ENCODE data around the gene DCC. TPM values are rescaled to one million over a fixed set of nuclear protein-coding genes. Genes with fewer than 3 reads are reported as not detected.
"Not testable (repeated sequence)": the region's sequence is repeated elsewhere in the genome, so short reads cannot be mapped to it uniquely, and the experiment has no call there.

The DCC gene
- polyA plus RNA-seq, 6 donors from 2014 or later: not detected

DNA sequence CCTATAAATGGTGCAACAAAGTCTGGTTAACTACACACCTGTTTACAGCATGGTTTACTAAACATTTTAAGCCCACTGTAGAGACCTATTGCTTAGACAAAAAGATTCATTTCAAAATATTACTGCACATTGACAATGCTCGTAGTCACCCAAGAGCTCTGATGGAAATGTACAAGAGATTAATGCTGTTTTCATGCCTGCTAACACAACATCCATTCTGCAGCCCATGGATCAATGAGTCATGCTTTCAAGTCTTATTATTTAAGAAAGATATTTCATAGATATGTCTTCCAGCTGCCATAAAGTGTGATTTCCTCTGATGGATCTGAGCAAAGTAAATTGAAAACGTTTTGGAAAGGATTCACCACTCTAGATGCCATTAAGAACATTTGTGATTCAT, 1103.3 kb downstream of the DCC start:
- DNase-seq: no peak
- no peaks in the 10 kb centered on the region for H3K36me3 Mint-ChIP-seq
- peaks cover 0 to 7% (median 0%) of the 10 kb centered on the region in 7 donors for H3K9me3 Mint-ChIP-seq
- no peaks in the 10 kb centered on the region for H3K4me1 Mint-ChIP-seq
- no peak for ATAC-seq (ENCODE audit: low read depth in 2 of 2)
- H3K4me3 Mint-ChIP-seq: no peak overlapping the region
- H3K27me3 Mint-ChIP-seq: no peaks in the 10 kb centered on the region
- no peak overlapping the region for H3K27ac Mint-ChIP-seq

DNA sequence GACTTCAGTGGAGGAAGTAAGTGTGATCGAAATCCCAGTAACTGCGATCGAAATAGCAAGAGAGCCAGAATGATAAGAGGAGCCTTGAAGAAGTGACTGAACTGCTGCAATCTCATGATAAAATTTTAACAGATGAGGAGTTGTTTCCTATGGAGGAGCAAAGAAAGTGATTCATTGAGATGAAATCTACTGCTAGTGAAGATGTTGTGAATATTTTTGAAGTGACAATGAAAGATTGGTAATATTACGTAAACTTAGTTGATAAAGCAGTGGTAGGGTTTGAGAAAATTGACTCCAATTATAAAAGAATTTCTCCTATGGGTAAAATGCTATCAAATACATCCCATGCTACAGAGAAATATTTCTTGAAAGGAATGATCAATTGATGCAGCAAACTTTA, 1103.8 kb downstream of the DCC start:
- no peaks in the 10 kb centered on the region for H3K36me3 Mint-ChIP-seq
- no peaks in the 10 kb centered on the region for H3K4me1 Mint-ChIP-seq
- no peak overlapping the region for H3K4me3 Mint-ChIP-seq
- peaks cover 0 to 7% (median 0%) of the 10 kb centered on the region in 7 donors for H3K9me3 Mint-ChIP-seq
- H3K27me3 Mint-ChIP-seq: no peaks in the 10 kb centered on the region
- no peak for DNase-seq
- no peak overlapping the region for H3K27ac Mint-ChIP-seq
- ATAC-seq (ENCODE audit: low read depth in 2 of 2): no peak

DNA sequence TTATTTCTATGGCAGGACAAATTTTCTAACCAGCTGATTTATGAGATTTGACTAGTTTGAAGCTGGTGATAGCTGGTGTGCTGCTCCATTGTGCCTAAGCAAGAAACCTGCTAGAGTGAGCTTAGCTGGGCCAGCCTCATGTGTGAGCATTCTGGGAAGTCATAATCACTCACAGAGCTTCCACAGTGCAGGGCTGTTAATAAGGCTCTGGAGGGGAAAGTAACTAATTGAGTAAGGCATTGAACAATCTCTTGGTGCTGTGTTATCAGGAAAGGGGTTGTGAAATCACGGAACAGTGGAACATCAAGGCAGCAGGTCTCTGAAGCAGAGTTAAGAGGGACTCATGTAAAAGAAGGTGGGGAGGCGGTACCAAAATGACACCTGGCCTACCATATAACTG, 1111.9 kb downstream of the DCC start:
- Mint-ChIP-seq H3K27me3 (no peaks in the 10 kb centered on the region), H3K36me3 (no peaks in the 10 kb centered on the region), H3K4me3 (no peak overlapping the region), H3K4me1 (no peaks in the 10 kb centered on the region), H3K9me3 (no peaks in the 10 kb centered on the region), H3K27ac (no peak overlapping the region)
- ATAC-seq (ENCODE audit: low read depth in 2 of 2): no peak
- no peak for DNase-seq

DNA sequence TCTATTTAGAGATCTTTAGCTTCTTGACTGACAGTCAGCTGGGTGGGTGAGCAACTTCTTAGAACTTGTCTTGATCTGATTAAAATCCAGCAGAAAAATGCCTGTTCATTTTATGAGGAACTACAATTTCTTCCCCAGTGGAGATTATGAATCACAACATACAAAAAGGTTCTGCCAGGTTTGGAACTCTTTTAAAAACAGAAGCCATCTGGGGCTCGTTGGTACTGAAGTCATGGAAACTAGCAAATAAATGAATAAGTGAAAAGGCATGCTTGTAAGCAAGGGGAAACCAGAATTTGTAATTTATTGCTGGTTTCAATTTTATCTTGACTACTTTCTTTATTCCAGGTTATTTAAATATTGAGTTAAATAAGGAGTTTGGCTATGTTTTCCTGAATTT, 1117.1 kb downstream of the DCC start:
- no peak overlapping the region for H3K27ac Mint-ChIP-seq
- no peaks in the 10 kb centered on the region for H3K36me3 Mint-ChIP-seq
- DNase-seq: no peak
- H3K27me3 Mint-ChIP-seq: no peaks in the 10 kb centered on the region
- H3K4me3 Mint-ChIP-seq: no peak overlapping the region
- no peaks in the 10 kb centered on the region for H3K4me1 Mint-ChIP-seq
- no peak for ATAC-seq (ENCODE audit: low read depth in 2 of 2)
- peaks cover 0 to 4% (median 0%) of the 10 kb centered on the region in 7 donors for H3K9me3 Mint-ChIP-seq

DNA sequence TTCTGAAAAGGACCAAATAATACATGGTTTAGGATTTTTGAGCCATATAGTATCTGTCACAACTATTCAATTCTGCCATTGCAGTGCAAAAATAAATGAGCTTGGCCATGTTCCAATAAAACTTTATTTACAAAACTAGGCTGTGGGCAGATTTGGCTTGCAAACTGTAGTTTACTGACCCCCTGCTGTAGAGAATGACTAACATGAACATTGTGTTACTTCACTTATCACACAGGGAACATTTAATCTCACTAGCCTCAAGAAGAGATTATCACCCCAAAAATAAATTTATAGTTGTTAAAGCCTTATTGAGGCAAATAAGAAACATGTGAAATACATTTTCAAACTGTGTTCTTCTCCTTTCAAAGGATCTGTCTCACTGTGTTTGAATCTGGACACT, 1118.3 kb downstream of the DCC start:
- no peak for ATAC-seq (ENCODE audit: low read depth in 2 of 2)
- peaks cover 0 to 9% (median 4%) of the 10 kb centered on the region in 7 donors for H3K9me3 Mint-ChIP-seq
- no peaks in the 10 kb centered on the region for H3K27me3 Mint-ChIP-seq
- DNase-seq: no peak
- no peak overlapping the region for H3K4me3 Mint-ChIP-seq
- peaks cover 0 to 5% of the 10 kb centered on the region in 2 donors for H3K36me3 Mint-ChIP-seq
- H3K27ac Mint-ChIP-seq: no peak overlapping the region
- no peaks in the 10 kb centered on the region for H3K4me1 Mint-ChIP-seq

DNA sequence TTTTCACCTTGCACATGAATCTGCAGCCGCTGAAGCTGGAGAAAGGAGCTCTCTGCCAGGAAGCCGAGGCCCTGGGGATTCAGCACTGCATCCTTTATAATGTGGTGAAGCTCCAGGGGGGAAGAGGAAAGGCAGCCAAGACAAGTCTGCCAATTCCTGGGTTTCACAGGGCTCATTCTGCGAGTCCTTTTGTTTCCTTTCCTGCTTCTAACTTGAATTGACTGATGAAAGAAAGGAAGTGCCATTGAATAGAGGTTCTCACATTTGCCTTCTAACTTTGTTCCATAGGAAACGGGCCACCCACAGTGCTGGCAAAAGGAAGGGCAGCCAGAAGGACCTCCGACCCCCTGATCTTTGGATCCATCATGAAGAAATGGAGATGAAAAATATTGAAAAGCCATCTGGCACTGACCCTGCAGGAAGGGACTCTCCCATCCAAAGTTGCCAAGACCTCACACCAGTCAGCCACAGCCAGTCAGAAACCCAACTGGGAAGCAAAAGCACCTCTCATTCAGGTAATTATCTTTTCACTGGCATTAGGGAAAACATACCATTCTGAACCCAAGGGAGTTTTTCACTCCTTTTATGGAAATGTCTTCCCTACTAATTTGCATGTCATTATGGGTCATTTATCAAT, 1119.1 kb downstream of the DCC start:
- no peak overlapping the region for H3K27ac Mint-ChIP-seq
- no peak for ATAC-seq (ENCODE audit: low read depth in 2 of 2)
- H3K9me3 Mint-ChIP-seq: peaks cover 0 to 9% (median 4%) of the 10 kb centered on the region in 7 donors
- H3K27me3 Mint-ChIP-seq: no peaks in the 10 kb centered on the region
- H3K36me3 Mint-ChIP-seq: peaks cover 0 to 5% of the 10 kb centered on the region in 2 donors
- DNase-seq: no peak
- no peak overlapping the region for H3K4me3 Mint-ChIP-seq
- H3K4me1 Mint-ChIP-seq: no peaks in the 10 kb centered on the region

DNA sequence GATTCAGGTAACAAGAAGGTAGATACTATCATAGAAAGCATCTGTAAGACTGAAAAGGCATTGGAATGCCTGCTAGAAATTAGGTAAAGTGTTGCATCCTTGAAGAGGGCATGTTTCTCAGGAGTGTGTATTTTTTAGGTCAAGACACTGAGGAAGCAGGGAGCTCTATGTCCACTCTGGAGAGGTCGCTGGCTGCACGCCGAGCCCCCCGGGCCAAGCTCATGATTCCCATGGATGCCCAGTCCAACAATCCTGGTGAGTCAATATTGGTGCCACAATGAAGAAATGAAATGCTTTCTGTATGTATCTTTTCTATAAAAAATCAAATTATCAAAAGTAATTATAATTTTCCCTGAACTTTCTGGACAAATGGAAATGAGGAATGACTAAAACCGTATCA, 1127.8 kb downstream of the DCC start:
- DNase-seq (no peak), ATAC-seq (ENCODE audit: low read depth in 2 of 2) (no peak)
- Mint-ChIP-seq H3K4me3 (no peak overlapping the region), H3K36me3 (peaks cover 0 to 3% of the 10 kb centered on the region in 2 donors), H3K27me3 (no peaks in the 10 kb centered on the region), H3K4me1 (no peaks in the 10 kb centered on the region), H3K9me3 (peaks cover 5 to 25% (median 8%) of the 10 kb centered on the region in 7 donors), H3K27ac (no peak overlapping the region)

DNA sequence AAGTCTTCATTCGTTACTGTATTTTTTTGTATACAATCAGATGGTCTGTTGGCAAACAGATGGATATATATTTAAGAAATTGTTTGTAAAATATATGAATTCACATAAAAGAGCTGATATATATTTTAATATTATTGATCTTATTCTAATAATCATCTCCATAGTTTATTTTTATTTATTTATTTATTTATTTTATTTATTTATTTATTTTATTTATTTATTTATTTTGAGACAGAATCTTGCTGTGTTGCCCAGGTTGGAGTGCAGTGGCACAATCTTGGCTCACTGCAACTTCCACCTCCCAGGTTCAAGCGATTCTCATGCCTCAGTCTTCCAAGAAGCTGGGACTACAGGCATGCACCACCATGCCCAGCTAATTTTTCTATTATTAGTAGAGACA, 1128.2 kb downstream of the DCC start:
- not testable (repeated sequence) for ATAC-seq (ENCODE audit: low read depth in 2 of 2); H3K36me3 Mint-ChIP-seq; H3K4me3 Mint-ChIP-seq; H3K27me3 Mint-ChIP-seq; H3K4me1 Mint-ChIP-seq; DNase-seq; H3K27ac Mint-ChIP-seq
- H3K9me3 Mint-ChIP-seq: peaks cover 3 to 25% (median 8%) of the 10 kb centered on the region in 7 donors

DNA sequence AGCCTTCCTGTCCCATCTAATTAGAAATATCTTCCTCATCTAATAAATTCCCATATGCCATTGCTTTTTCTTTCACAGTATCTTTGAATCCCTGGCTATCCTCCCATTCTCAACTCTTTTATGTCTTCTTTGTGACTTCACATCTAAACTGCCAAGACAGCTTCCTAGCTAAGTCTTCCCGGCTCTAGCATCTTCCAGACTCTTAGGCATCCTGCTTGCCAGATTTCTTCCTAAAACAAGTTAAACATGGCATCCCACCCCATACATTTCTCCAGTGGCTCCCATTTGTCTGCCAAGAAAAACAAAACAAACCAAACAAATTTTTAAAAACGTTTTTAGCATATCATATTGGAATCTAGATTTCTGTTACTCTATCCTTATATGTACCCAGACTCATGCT, 1132.5 kb downstream of the DCC start:
- H3K4me3 Mint-ChIP-seq: no peak overlapping the region
- DNase-seq: no peak
- H3K36me3 Mint-ChIP-seq: no peaks in the 10 kb centered on the region
- peaks cover 4 to 42% (median 11%) of the 10 kb centered on the region in 7 donors for H3K9me3 Mint-ChIP-seq
- H3K27ac Mint-ChIP-seq: no peak overlapping the region
- H3K27me3 Mint-ChIP-seq: peaks cover 0 to 4% (median 0%) of the 10 kb centered on the region in 3 donors
- no peak for ATAC-seq (ENCODE audit: low read depth in 2 of 2)
- H3K4me1 Mint-ChIP-seq: no peaks in the 10 kb centered on the region

DNA sequence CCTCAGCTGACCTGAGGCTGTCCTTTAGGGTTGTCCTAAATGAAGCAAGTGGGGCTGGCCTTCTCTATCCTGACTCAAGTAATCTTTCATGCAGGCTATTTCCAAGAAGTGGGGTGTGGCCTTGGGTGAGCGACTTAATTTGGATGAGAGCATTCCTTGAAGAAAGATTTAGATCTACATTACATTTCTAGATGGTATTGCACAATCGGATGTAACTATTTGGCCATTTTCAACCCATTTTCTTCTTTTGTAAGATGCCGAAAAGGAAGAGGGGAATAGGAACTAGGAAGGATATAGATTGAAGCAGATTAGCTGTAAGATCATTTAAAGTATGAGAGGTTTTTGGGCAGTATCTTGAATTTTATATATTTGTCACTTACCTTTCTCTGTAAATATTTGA, 1138.2 kb downstream of the DCC start:
- Mint-ChIP-seq H3K36me3 (no peaks in the 10 kb centered on the region), H3K27me3 (peaks cover 0 to 4% (median 0%) of the 10 kb centered on the region in 3 donors), H3K27ac (no peak overlapping the region), H3K4me1 (no peaks in the 10 kb centered on the region), H3K9me3 (peaks cover 2 to 27% (median 6%) of the 10 kb centered on the region in 7 donors), H3K4me3 (no peak overlapping the region)
- ATAC-seq (ENCODE audit: low read depth in 2 of 2) (no peak), DNase-seq (no peak)

DNA sequence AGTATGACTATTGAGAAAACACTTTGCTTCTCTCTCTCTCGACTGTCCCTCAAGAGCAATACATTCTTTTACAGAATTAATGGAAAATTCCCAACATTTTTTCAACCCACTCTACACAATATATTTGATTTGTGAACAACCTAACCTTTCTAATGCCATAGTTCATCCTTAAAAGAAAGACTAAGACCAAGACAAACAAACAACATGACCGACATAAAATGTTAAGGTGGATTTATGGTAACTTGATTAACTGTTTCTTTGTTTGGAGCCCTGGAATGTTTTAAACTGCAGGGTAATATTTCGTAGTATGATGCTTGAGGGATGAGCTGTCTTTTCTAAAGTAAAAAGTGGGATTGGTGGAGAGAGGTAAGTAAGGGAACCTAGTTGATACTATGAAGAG, 1146.3 kb downstream of the DCC start:
- H3K9me3 Mint-ChIP-seq: peaks cover 0 to 1% (median 0%) of the 10 kb centered on the region in 7 donors
- no peak overlapping the region for H3K27ac Mint-ChIP-seq
- H3K4me1 Mint-ChIP-seq: no peaks in the 10 kb centered on the region
- H3K27me3 Mint-ChIP-seq: no peaks in the 10 kb centered on the region
- no peaks in the 10 kb centered on the region for H3K36me3 Mint-ChIP-seq
- DNase-seq (no peak), ATAC-seq (ENCODE audit: low read depth in 2 of 2) (no peak)
- no peak overlapping the region for H3K4me3 Mint-ChIP-seq

DNA sequence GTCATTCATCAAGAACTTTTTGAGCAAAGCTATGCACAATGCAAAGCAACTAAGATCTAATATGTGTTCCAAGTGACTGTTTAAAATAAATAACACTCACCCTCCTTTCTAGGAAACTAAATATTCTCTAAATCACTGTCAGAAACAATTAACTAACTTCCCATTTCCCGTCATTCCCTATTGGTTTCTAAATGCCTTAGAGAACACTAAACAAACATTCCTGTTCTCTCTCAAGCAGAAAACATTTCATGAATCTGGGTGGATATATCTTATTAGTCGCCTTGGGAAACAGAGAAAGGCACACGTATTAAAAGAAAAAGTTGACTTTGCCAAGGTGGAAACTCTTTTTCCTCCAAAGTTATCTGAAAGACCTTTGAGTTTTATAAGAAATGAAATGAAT, 1149.3 kb downstream of the DCC start:
- DNase-seq (no peak), ATAC-seq (ENCODE audit: low read depth in 2 of 2) (no peak)
- Mint-ChIP-seq H3K27me3 (no peaks in the 10 kb centered on the region), H3K4me1 (no peaks in the 10 kb centered on the region), H3K27ac (no peak overlapping the region), H3K36me3 (no peaks in the 10 kb centered on the region), H3K4me3 (no peak overlapping the region), H3K9me3 (peaks cover 0 to 11% (median 3%) of the 10 kb centered on the region in 7 donors)

DNA sequence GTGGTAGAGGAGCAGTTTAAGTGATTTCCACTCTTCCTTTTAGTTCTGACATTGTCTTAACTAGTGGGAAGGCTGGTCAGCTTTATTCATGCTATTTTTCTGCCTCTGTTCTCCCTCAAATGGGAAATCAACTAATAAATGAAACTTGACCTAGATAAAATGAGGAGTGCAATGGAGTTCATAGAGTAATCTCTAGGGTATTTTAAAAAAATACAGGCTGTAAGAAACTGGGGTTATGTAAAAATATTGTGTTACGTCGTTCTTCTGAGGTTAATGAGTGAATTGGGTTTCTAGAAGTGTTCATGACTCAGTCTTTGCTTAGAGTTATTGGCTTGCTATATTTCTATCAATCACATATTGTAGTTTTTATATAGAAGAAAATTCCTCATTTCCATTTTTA, 1150.0 kb downstream of the DCC start:
- no peak for DNase-seq
- Mint-ChIP-seq H3K27ac (no peak overlapping the region), H3K4me1 (no peaks in the 10 kb centered on the region), H3K4me3 (no peak overlapping the region), H3K36me3 (no peaks in the 10 kb centered on the region), H3K27me3 (no peaks in the 10 kb centered on the region), H3K9me3 (peaks cover 0 to 11% (median 3%) of the 10 kb centered on the region in 7 donors)
- ATAC-seq (ENCODE audit: low read depth in 2 of 2): no peak

DNA sequence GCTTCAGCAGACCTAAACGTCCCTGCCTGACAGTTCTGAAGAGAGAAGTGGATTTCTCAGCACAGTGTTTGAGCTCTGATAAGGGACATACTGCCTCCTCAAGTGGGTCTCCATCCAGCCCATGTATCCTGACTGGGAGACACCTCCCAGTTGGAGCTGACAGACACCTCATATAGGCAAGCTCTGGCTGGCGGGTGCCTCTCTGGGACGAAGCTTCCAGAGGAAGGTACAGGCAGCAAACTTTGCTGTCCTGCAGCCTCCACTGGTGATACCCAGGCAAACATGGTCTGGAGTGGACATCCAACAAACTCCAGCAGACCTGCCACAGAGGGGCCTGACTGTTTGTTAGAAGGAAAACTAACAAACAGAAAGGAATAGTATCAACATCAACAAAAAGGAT, 1156.0 kb downstream of the DCC start:
- ATAC-seq (ENCODE audit: low read depth in 2 of 2): no peak
- H3K4me1 Mint-ChIP-seq: no peaks in the 10 kb centered on the region
- no peaks in the 10 kb centered on the region for H3K27me3 Mint-ChIP-seq
- H3K27ac Mint-ChIP-seq: no peak overlapping the region
- DNase-seq: no peak
- no peaks in the 10 kb centered on the region for H3K36me3 Mint-ChIP-seq
- no peak overlapping the region for H3K4me3 Mint-ChIP-seq
- H3K9me3 Mint-ChIP-seq: peaks cover 0 to 16% (median 3%) of the 10 kb centered on the region in 7 donors
